ENCODE data around the gene MPRIP.
"Not testable (repeated sequence)": the region's sequence is repeated elsewhere in the genome, so short reads cannot be mapped to it uniquely, and the experiment has no call there.

Gene MPRIP

DNA sequence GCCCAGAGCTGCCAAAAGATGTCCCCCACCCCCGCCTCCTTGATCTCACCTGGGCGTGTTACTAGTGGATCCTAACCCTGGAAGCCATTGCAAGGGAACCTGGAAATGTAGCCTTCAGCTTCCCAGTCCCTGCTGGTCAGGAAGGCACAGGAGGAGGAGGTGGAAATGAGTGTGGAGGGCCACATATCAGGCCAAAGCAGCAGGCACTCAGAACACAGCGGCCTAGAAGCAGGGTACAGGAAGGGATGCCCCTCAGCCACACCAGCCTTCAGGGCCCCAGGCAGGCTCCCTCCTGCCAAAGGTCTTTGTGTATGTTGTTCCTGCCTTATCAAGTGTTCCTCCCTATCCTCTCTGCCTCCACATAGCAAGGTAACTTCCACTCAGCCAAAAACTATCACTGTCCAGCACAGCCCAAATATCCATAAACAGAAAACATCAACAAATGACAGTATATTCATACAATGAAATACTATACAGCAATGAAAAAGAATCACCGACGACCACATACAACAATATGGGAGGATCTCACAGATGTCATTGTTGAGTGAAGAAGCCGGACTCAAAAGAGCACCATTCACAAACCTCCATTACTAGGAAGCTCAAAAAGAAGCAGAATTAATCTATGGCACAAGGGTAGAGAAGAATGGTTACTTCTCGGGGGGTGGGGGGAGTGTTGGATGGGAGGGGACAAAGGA is 42.2 kb upstream of the MPRIP start:
- no peak for DNase-seq (ENCODE audit: extremely low read depth, insufficient read length)
- Histone ChIP-seq H3K27me3 (replicated peaks; ENCODE audit: control insufficient read depth, insufficient read depth, low read length) (no peaks in the 10 kb centered on the region), H3K36me3 (ENCODE audit: control insufficient read depth, insufficient read depth, low read length) (no peaks in the 10 kb centered on the region), H3K4me3 (replicated peaks; ENCODE audit: low read depth, low read length) (no peak overlapping the region)
- no peak for TF ChIP-seq CTCF (IDR thresholded peaks at IDR 0.05; ENCODE audit: insufficient read depth, low read length, poor library complexity, severe bottlenecking)

- H3K4me3 ChIP-seq (replicated peaks; ENCODE audit: low read depth, low read length) = no peak overlapping the region
- no peaks in the 10 kb centered on the region for H3K27me3 ChIP-seq (replicated peaks; ENCODE audit: control insufficient read depth, insufficient read depth, low read length)
- no peak for DNase-seq (ENCODE audit: extremely low read depth, insufficient read length)
- H3K36me3 ChIP-seq (ENCODE audit: control insufficient read depth, insufficient read depth, low read length) = no peaks in the 10 kb centered on the region
- no peak for TF ChIP-seq CTCF (IDR thresholded peaks at IDR 0.05; ENCODE audit: insufficient read depth, low read length, poor library complexity, severe bottlenecking)
These were observed 41.0 kb upstream of the MPRIP start for GRCh38 chr17:17001076-17001777.

GRCh38 chr17:17001874-17002520 is 40.3 kb upstream of the MPRIP start:
- TF ChIP-seq CTCF (IDR thresholded peaks at IDR 0.05; ENCODE audit: insufficient read depth, low read length, poor library complexity, severe bottlenecking) = peak; percentile 97
- Histone ChIP-seq H3K4me3 (replicated peaks; ENCODE audit: low read depth, low read length) (no peak overlapping the region), H3K36me3 (ENCODE audit: control insufficient read depth, insufficient read depth, low read length) (no peaks in the 10 kb centered on the region), H3K27me3 (replicated peaks; ENCODE audit: control insufficient read depth, insufficient read depth, low read length) (no peaks in the 10 kb centered on the region)
- peak; percentile 75 for DNase-seq (ENCODE audit: extremely low read depth, insufficient read length)

- H3K36me3 ChIP-seq (ENCODE audit: control insufficient read depth, insufficient read depth, low read length); H3K27me3 ChIP-seq (replicated peaks; ENCODE audit: control insufficient read depth, insufficient read depth, low read length); H3K4me3 ChIP-seq (replicated peaks; ENCODE audit: low read depth, low read length); DNase-seq (ENCODE audit: extremely low read depth, insufficient read length): not testable (repeated sequence)
These were observed 39.2 kb upstream of the MPRIP start for GRCh38 chr17:17002731-17003715.

DNA sequence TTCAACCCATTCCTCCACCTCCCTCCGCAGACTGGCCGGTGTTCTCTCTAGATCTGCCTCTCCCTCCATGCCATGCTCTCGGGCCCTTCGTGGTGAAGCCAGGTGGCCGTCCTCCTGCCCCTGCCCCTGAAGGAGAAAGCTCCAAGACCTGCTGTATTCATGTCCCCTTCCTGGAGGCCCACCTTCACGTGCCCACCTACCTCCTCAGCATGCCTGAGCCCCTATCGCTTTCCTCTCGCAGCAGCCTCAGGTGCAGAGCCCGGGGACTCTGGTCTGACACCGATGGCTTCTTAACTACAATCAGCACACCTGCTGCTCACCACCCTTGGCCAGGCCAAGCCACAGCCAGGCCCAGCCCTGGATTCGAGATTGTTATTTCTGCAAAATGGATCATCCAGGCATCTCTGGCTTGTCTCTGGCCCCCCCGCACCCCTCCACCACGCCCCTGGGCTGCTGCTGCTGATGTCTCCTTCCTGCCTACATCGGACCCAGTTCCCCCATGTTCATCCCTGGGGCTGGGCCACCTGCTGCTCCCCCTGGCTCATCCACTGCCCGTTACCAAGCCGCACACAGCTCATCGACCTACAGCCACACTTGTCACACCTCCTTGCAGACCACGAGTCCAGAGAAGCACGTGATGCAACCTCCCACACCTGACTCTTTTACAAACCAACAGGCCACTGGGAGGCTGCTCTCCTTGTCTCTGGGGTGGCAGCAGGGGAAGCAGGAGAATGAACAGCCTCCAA is 37.8 kb upstream of the MPRIP start:
- no peaks in the 10 kb centered on the region for H3K36me3 ChIP-seq (ENCODE audit: control insufficient read depth, insufficient read depth, low read length)
- H3K4me3 ChIP-seq (replicated peaks; ENCODE audit: low read depth, low read length) = no peak overlapping the region
- H3K27me3 ChIP-seq (replicated peaks; ENCODE audit: control insufficient read depth, insufficient read depth, low read length) = no peaks in the 10 kb centered on the region
- TF ChIP-seq CTCF (IDR thresholded peaks at IDR 0.05; ENCODE audit: insufficient read depth, low read length, poor library complexity, severe bottlenecking) = no peak
- DNase-seq (ENCODE audit: extremely low read depth, insufficient read length) = no peak

- H3K4me3 ChIP-seq (replicated peaks; ENCODE audit: low read depth, low read length); H3K27me3 ChIP-seq (replicated peaks; ENCODE audit: control insufficient read depth, insufficient read depth, low read length); DNase-seq (ENCODE audit: extremely low read depth, insufficient read length); H3K36me3 ChIP-seq (ENCODE audit: control insufficient read depth, insufficient read depth, low read length): not testable (repeated sequence)
These were observed 37.2 kb upstream of the MPRIP start for GRCh38 chr17:17004997-17005614.

DNA sequence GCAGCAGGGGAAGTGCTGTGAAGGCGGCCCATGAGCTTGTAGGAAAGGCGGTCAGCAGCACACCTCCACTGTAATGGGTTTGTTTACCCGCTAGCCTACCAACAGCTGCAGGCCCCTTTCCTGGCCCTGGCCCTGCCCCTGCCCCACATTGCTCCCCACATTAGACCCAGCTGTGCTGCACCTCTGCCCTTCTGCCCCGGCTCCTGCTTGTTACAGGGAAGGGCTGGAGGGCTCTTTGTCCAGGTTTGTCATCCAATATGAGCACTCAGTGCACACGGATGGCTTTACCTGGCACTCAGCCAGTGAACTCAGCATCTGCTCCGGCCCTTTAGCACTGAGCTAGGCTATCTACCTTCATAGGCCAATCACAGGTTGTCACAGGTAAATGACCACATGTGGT is 34.4 kb upstream of the MPRIP start:
- not testable (repeated sequence) for H3K27me3 ChIP-seq (replicated peaks; ENCODE audit: control insufficient read depth, insufficient read depth, low read length); H3K4me3 ChIP-seq (replicated peaks; ENCODE audit: low read depth, low read length); H3K36me3 ChIP-seq (ENCODE audit: control insufficient read depth, insufficient read depth, low read length); DNase-seq (ENCODE audit: extremely low read depth, insufficient read length)

DNA sequence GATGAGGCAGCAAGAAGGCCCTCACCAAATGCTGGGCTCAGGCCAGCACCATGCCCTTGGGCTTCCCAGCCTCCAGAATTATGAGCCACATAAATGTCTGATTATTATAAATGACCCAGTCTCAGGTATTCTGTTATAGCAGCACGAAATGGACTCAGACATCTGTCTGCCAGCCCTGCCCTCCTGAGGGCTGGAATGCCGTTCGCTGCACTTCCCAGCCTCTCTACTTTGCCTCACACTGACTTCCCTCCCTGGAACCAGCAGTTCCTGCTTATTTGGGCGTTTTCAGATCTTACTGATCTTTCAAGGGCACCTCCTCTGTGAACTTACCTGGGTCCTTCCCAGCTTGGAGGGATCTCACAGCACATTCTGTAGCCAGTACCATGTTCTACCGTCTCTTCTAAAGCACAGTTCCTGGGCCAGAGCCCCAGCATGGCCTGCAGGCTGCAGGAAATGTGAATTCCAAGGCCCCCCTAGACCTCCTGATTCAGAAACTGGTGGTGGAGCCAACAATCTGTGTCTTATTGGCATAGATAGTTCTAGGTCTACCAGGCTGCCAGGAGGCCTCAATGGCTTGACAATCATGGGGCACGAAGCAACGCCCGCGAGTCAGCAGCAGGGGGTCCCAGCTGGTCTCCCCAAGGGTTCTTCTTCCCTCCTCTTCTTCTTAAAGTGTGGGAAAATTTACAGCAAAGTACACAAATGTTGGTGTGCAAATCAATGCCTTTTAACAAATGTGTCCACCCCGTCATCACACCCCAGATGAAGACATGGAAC is 33.4 kb upstream of the MPRIP start:
- not testable (repeated sequence) for H3K4me3 ChIP-seq (replicated peaks; ENCODE audit: low read depth, low read length); H3K36me3 ChIP-seq (ENCODE audit: control insufficient read depth, insufficient read depth, low read length); DNase-seq (ENCODE audit: extremely low read depth, insufficient read length); H3K27me3 ChIP-seq (replicated peaks; ENCODE audit: control insufficient read depth, insufficient read depth, low read length)
